Fibroblast of pulmonary artery (primary cell): ENCODE results near the gene RIPK1.
"Not testable (repeated sequence)": the region's sequence is repeated elsewhere in the genome, so short reads cannot be mapped to it uniquely, and the experiment has no call there.

Source experiments
- DNase-seq: peaks from one replicate; pipeline ENCODE4 v3.0.0-alpha.2; 2010; ENCODE audit warnings: low read depth
- H3K4me3 ChIP-seq: replicated peaks from 2 replicates; pipeline ENCODE4 v1.5.1; 2011; ENCODE audit warnings: low read depth, mild to moderate bottlenecking, control low read depth, low read length, moderate library complexity
- TF ChIP-seq, protein P1 (sequence below): IDR thresholded peaks from 2 replicates; pipeline ENCODE4 v1.5.1; 2011; ENCODE audit warnings: mild to moderate bottlenecking, control low read depth, low read length, inconsistent platforms; ENCODE audit errors: missing control alignments

Gene RIPK1

DNA sequence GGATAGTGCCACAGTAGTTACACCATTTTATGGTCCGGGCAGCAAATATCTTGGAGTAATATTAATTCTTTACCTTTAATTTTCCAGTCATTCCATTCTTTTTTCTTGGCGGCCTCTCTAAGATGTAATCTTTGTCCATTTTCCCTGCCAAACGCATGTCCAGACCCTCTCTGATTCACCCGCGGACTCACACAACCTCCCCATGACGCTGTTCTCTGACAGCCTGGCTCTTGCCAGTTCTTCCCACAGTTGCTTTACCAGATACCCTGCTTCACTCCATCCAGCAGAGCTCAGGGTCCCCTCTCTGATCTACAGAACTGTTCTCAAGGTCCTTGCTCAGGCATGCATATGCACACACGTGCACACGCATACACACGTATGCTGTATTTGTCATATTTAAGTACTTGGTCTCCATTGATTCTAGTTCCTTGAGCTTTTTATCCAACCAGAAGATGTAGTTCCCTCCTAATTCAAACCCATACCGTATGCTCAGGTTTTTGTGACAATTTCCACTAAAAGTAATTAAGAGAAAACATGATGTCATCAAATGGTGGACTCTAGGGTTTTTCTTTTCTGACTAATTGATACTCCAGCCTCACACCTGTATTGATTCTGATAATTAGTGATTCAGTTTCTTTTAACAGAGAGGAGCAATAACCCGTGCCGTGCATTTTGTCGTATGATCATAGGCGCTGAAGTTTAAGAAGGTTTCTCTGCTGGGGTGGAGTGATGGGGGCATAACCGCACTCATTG is 60.2 kb downstream of the RIPK1 start:
- TF ChIP-seq, protein P1, sequence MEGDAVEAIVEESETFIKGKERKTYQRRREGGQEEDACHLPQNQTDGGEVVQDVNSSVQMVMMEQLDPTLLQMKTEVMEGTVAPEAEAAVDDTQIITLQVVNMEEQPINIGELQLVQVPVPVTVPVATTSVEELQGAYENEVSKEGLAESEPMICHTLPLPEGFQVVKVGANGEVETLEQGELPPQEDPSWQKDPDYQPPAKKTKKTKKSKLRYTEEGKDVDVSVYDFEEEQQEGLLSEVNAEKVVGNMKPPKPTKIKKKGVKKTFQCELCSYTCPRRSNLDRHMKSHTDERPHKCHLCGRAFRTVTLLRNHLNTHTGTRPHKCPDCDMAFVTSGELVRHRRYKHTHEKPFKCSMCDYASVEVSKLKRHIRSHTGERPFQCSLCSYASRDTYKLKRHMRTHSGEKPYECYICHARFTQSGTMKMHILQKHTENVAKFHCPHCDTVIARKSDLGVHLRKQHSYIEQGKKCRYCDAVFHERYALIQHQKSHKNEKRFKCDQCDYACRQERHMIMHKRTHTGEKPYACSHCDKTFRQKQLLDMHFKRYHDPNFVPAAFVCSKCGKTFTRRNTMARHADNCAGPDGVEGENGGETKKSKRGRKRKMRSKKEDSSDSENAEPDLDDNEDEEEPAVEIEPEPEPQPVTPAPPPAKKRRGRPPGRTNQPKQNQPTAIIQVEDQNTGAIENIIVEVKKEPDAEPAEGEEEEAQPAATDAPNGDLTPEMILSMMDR: no peak
- no peak overlapping the region for H3K4me3 ChIP-seq

DNA sequence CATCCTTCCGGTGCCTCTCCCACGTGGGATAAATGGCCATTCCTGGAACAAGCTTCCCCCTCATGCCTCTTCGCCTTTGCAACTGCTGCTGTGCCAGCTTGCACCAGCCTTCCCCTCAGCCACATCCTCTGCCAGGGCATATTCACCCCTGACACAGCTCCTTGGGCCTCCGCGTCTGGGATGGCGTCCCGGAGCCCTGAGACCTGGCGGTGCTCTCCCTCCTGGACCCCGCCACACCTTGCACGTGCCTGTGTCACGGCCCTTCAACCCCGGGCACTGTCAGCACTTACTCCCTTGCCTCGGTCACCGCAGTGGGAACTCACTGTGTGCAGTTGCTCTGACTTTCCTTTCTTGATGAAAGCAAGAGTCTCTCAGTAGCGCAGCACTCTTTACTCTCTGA is 63.4 kb downstream of the RIPK1 start:
- DNase-seq: no peak
- TF ChIP-seq, protein P1: no peak
- H3K4me3 ChIP-seq: no peak overlapping the region

More for the DNA sequence above, 60.2 kb downstream of the RIPK1 start:
- DNase-seq: no peak

DNA sequence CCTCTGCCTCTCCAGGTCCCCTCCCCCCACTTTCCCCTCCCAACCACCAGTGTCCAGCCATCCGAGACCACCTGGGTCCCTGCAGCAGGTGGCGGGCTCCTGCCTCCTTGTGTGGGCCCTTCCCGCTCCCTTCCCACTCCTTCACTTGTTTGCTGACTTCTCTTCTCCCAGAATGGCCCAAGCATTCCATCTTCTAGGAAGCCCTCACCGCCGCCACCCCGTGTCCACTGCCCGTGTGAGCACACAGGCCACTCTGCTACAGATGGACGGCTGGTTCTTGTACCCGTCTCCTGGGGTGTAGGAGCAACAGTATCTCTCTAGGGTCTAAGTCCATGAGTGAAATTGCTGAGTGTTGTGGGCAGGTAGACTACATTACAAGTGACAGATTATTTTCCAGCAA is 65.2 kb downstream of the RIPK1 start:
- H3K4me3 ChIP-seq: no peak overlapping the region
- no peak for DNase-seq
- TF ChIP-seq, protein P1: no peak

DNA sequence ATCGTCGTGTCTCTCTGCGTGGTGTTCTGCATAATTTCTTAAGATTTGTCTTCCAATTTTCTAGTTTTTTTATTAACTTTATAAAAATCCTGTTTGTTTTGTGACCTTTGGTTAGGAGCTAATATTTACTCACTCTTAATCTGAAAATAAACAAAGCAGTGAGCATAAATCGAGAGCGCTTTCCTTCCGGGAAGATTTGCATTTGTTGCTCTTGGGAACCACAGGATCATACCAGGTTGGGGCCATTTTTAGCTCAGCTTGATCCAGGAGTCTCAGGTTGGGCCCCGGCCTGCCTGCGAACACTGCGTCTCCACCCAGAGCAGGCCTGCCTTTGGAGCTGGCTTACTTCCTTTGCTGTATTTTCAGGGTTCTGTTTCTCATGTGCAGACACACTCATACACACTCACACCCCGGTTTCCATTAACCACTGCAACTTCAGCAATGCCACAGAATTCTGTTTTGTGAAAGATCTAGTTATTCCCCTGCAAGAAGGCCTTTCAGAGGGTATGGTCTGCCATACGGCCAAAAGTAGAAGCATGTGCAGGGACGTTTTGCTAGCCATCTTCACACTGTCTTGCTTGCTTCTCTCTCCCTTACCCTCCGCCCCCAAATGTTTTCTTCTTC is 67.5 kb downstream of the RIPK1 start:
- TF ChIP-seq, protein P1: no peak

DNA sequence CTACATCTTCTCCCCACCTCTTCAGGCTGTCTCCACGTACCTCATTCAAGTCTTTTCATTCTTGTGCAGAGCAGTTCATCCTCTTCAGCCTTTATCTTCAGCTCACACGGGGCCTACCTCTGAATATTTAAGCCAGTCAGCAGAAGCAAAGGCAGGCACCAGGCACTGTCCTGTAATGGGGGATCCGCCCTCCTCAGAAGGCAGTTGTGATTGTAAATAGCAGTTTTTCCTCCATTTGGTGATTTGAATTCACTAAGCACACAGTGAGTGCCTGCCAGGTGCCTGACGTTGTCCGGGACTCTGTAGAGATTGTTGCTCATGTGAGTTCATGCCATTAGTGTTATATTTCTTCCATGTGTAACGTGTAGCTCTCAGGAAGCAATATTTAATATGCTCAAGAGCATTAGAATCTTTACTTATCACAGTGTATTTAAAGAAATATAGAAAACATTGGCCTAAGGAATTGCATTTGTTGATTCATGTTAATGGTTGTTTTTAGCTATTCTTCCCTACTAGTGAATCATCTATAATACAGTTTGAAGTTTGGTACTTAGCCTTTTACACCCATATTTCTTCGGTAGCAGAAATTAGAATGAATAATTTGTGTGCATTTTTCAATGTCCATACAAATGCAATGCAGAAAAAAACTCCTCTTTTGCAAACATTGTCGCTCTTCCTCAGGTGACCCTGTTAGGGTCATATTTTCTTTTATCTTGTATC is 68.2 kb downstream of the RIPK1 start:
- no peak for DNase-seq
- no peak overlapping the region for H3K4me3 ChIP-seq
- TF ChIP-seq, protein P1: no peak

More for the DNA sequence above, 67.5 kb downstream of the RIPK1 start:
- no peak overlapping the region for H3K4me3 ChIP-seq
- no peak for DNase-seq

DNA sequence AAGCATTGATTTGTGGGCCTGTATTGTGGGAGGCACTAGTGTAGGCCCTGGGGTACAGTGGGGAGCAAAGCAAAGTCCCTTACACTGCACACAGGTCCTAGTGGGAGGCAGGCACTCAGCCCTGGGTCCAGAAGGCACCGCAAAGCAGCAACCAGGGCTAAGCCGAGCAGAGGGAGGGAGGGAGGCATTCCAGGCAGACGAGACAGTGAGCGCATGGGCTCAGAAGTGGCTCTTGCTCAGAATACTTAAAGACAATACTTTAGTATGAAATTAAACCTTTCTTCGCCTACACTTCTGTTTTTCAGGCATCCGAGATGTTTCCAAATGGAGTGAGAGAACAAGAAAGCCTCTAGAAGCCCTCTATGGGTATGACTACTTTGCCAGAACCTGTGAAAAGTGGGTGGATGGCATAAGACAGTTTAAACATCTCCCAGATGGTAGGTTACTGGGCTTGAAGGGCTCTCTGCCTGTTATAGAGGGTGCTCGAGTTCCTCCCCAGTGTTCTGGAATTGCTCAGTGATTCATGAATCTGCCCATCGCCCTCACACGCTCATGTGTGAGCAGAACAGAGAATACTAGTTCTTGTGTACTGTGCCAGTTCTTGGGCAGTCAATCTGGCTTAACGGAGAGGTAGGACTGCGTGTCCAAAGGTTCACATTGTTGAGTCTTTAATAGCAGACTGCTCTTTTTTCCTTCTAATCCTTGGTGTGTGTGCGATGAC is 68.9 kb downstream of the RIPK1 start:
- no peak overlapping the region for H3K4me3 ChIP-seq
- DNase-seq: no peak
- TF ChIP-seq, protein P1: no peak

DNA sequence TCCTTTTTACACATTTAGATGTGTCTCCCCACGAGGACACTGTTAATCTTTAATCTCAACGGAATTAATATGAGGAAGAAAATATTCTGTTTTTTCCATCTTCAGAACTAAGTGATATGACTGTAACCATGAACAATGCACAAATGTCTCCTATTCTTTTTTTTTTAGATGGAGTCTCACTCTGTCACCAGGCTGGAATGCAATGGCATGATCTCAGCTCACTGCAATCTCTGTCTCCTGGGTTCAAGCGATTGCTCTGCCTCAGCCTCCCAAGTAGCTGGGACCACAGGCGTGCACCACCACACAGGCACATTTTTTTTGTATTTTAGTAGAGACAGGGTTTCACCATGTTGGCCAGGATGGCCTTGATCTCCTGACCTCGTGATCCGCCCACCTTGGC is 69.6 kb downstream of the RIPK1 start:
- not testable (repeated sequence) for H3K4me3 ChIP-seq, DNase-seq
